Loucy (cell line): ENCODE data around the gene LZTFL1.

Source experiments
- H2AFZ ChIP-seq: fragments of 200-600 bp; sonication (generic); 2 replicates; pipeline ENCODE4 v1.6.0; 2016; ENCODE audit warnings: antibody characterized with exemption, mild to moderate bottlenecking, low read length, moderate library complexity
- H3F3A ChIP-seq: fragments of 200-600 bp; 2 replicates; pipeline ENCODE4 v1.6.0; 2016; ENCODE audit warnings: antibody characterized with exemption, low read depth, mild to moderate bottlenecking
- H3K27me3 ChIP-seq: fragments of 200-600 bp; sonication (generic); 2 replicates; pipeline ENCODE4 v1.6.1; 2014; ENCODE audit warnings: low read length, mild to moderate bottlenecking; ENCODE audit not compliant: insufficient read depth, poor library complexity, severe bottlenecking
- H3K36me3 ChIP-seq: fragments of 200-600 bp; sonication (generic); 2 replicates; pipeline ENCODE4 v1.6.1; 2016; ENCODE audit warnings: low read length; ENCODE audit not compliant: insufficient read depth
- H3K4me1 ChIP-seq: fragments of 200-600 bp; sonication (generic); 2 replicates; pipeline ENCODE4 v1.5.1; 2014; ENCODE audit warnings: low read length, mild to moderate bottlenecking; ENCODE audit not compliant: insufficient read depth, poor library complexity, severe bottlenecking
- H3K4me2 ChIP-seq: fragments of 200-600 bp; sonication (generic); 2 replicates; pipeline ENCODE4 v1.6.0; 2014; ENCODE audit warnings: antibody characterized with exemption, low read length, low read depth, mild to moderate bottlenecking; ENCODE audit not compliant: poor library complexity, severe bottlenecking
- H3K4me3 ChIP-seq: fragments of 200-600 bp; sonication (generic); 2 replicates; pipeline ENCODE4 v1.5.1; 2014; ENCODE audit warnings: low read length, mild to moderate bottlenecking, mixed read lengths; ENCODE audit not compliant: poor library complexity, severe bottlenecking
- H3K79me2 ChIP-seq: fragments of 200-600 bp; sonication (generic); 2 replicates; pipeline ENCODE4 v1.6.1; 2014; ENCODE audit warnings: low read length; ENCODE audit not compliant: insufficient read depth
- H3K9ac ChIP-seq: fragments of 200-600 bp; sonication (generic); 2 replicates; pipeline ENCODE4 v1.6.0; 2014; ENCODE audit warnings: mild to moderate bottlenecking, low read depth, low read length, moderate library complexity; ENCODE audit not compliant: poor library complexity, severe bottlenecking
- H3K9me2 ChIP-seq: fragments of 200-600 bp; sonication (generic); replicated peaks from 2 replicates; pipeline ENCODE4 v1.6.1; 2016; ENCODE audit warnings: low read depth, low read length, mixed read lengths
- H3K9me3 ChIP-seq: fragments of 200-600 bp; sonication (generic); 2 replicates; pipeline ENCODE4 v1.6.1; 2014; ENCODE audit warnings: mild to moderate bottlenecking, antibody characterized with exemption, low read length, low read depth; ENCODE audit not compliant: insufficient read depth
- H4K20me1 ChIP-seq: fragments of 200-600 bp; sonication (generic); 2 replicates; pipeline ENCODE4 v1.6.0; 2014; ENCODE audit warnings: antibody characterized with exemption, low read length, mild to moderate bottlenecking; ENCODE audit not compliant: insufficient read depth, poor library complexity, severe bottlenecking
- EZH2phosphoT487 ChIP-seq: fragments of 200-600 bp; IDR thresholded peaks from 2 replicates; pipeline ENCODE4 v1.6.1; 2018; ENCODE audit warnings: antibody characterized with exemption, mild to moderate bottlenecking, moderate library complexity, borderline replicate concordance
- TF ChIP-seq, protein P1 (sequence below): fragments of 200-600 bp; sonication (generic); conservative IDR thresholded peaks from 2 replicates; pipeline ENCODE4 v1.5.1; 2014; ENCODE audit warnings: mild to moderate bottlenecking, antibody characterized with exemption, low read length

LZTFL1 gene

DNA sequence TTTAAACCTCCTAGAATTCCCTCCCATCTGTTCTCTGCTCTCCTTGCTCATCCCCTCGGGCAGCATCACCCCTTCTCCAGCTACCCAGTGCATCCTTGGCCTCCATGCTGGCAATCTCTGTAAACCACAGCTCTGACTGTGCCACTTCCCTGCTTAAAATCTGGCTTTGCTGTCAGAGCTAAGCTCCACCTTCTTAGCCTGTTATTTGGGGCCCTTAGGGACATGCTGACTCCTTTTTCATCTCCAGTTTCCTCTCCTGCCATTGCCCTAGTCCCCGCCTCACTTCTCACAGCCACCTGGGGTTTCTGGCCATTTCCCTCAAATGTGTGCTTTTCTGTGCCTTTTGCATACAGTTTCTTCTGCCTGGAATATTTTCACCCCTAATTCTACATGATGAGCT is 51.3 kb downstream of the LZTFL1 start:
- Histone ChIP-seq H3K9me3 (no peaks in the 10 kb centered on the region), H3K4me3 (no peak overlapping the region), H3K79me2 (no peaks in the 10 kb centered on the region), H3K4me1 (no peaks in the 10 kb centered on the region), H2AFZ (no peak overlapping the region), H3K36me3 (no peaks in the 10 kb centered on the region), H3K9ac (no peak overlapping the region), H3F3A (no peaks in the 10 kb centered on the region), H3K27me3 (peaks cover 34% of the 10 kb centered on the region), H3K9me2 (no peaks in the 10 kb centered on the region), H4K20me1 (no peaks in the 10 kb centered on the region), H3K4me2 (no peak overlapping the region)
- TF ChIP-seq, protein P1, sequence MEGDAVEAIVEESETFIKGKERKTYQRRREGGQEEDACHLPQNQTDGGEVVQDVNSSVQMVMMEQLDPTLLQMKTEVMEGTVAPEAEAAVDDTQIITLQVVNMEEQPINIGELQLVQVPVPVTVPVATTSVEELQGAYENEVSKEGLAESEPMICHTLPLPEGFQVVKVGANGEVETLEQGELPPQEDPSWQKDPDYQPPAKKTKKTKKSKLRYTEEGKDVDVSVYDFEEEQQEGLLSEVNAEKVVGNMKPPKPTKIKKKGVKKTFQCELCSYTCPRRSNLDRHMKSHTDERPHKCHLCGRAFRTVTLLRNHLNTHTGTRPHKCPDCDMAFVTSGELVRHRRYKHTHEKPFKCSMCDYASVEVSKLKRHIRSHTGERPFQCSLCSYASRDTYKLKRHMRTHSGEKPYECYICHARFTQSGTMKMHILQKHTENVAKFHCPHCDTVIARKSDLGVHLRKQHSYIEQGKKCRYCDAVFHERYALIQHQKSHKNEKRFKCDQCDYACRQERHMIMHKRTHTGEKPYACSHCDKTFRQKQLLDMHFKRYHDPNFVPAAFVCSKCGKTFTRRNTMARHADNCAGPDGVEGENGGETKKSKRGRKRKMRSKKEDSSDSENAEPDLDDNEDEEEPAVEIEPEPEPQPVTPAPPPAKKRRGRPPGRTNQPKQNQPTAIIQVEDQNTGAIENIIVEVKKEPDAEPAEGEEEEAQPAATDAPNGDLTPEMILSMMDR = no peak
- no peak for TF ChIP-seq EZH2phosphoT487

GRCh38 chr3:45789235-45789812 is 52.6 kb downstream of the LZTFL1 start:
- H2AFZ ChIP-seq = no peak overlapping the region
- H3K9me2 ChIP-seq = no peaks in the 10 kb centered on the region
- no peaks in the 10 kb centered on the region for H3K4me1 ChIP-seq
- TF ChIP-seq, protein P1 = no peak
- no peak for TF ChIP-seq EZH2phosphoT487
- H3K4me3 ChIP-seq = no peak overlapping the region
- no peaks in the 10 kb centered on the region for H3K79me2 ChIP-seq
- no peaks in the 10 kb centered on the region for H4K20me1 ChIP-seq
- no peak overlapping the region for H3K4me2 ChIP-seq
- no peaks in the 10 kb centered on the region for H3F3A ChIP-seq
- no peak overlapping the region for H3K9ac ChIP-seq
- H3K9me3 ChIP-seq = no peaks in the 10 kb centered on the region
- H3K27me3 ChIP-seq = peaks cover 29% of the 10 kb centered on the region
- H3K36me3 ChIP-seq = no peaks in the 10 kb centered on the region

DNA sequence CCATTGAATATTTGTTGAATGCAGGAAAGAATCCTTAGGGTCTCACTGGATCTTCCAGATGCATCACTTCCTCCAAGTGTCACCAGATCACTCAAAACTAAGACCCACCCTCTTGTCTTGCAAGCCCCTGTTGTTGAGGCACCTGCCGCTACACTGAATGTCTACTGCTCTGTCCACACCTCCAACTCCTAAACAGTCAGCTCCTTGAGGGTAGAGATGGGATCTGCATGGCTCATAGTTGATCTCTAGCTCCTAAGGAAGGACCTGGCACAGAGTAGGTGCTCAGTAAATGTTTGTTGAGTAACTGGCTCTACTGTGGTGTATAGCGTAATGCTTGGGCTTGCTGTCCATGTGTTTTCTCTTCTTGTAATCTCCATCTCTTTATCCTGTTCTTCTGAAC is 54.4 kb downstream of the LZTFL1 start:
- Histone ChIP-seq H3K4me1 (no peaks in the 10 kb centered on the region), H3K9me3 (no peaks in the 10 kb centered on the region), H3K27me3 (peaks cover 21% of the 10 kb centered on the region), H3K9ac (no peak overlapping the region), H3K9me2 (no peaks in the 10 kb centered on the region), H3F3A (no peaks in the 10 kb centered on the region), H3K4me2 (no peak overlapping the region), H3K4me3 (no peak overlapping the region), H4K20me1 (no peaks in the 10 kb centered on the region), H3K36me3 (no peaks in the 10 kb centered on the region), H3K79me2 (no peaks in the 10 kb centered on the region), H2AFZ (no peak overlapping the region)
- no peak for TF ChIP-seq EZH2phosphoT487
- TF ChIP-seq, protein P1 = no peak
